Hematopoietic multipotent progenitor cell treated with erythropoietin and hydrocortisone succinate and interleukin-3 and kit ligand, for 8 days (in vitro differentiated cells): ENCODE measurements around the gene ALDH1A3.

Source experiments
- DNase-seq: peaks from one replicate; pipeline ENCODE4 v3.0.0-alpha.2; 2015

Gene ALDH1A3

DNA sequence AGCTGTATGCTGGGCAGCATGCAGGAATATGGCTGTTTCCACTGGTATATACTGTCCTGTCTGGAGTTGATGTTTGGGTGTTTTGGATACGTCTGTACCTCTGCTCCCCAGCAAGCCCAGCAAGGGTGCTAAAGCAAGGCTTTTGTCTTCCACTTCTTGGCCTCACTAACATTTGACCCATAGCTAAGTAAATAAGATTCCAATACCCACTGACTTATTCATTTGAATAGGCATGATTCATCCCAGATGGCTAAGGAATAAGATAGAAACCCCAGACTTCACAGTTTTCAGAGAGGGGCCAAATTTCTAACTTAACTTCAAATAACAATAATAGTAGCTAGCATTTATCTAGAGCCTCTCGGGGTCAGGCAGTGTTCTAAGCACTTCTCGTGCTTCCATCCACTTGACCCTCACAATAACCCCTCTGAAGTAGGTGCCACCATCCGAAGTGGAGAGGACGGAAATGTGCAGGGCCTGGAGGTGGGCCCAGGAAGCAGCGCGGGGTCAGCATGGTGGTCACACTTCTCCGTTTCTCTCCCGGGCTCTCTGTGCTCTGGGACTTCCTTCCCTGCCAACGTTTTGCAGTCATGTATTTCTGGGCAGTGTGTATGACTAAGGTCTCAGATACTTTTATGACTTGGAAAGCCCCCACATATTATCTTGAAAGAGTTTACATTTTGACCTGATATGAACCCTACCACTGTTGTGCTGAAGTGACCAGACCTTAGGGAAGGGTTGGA is 78.9 kb downstream of the ALDH1A3 start:
- no peak for DNase-seq

DNA sequence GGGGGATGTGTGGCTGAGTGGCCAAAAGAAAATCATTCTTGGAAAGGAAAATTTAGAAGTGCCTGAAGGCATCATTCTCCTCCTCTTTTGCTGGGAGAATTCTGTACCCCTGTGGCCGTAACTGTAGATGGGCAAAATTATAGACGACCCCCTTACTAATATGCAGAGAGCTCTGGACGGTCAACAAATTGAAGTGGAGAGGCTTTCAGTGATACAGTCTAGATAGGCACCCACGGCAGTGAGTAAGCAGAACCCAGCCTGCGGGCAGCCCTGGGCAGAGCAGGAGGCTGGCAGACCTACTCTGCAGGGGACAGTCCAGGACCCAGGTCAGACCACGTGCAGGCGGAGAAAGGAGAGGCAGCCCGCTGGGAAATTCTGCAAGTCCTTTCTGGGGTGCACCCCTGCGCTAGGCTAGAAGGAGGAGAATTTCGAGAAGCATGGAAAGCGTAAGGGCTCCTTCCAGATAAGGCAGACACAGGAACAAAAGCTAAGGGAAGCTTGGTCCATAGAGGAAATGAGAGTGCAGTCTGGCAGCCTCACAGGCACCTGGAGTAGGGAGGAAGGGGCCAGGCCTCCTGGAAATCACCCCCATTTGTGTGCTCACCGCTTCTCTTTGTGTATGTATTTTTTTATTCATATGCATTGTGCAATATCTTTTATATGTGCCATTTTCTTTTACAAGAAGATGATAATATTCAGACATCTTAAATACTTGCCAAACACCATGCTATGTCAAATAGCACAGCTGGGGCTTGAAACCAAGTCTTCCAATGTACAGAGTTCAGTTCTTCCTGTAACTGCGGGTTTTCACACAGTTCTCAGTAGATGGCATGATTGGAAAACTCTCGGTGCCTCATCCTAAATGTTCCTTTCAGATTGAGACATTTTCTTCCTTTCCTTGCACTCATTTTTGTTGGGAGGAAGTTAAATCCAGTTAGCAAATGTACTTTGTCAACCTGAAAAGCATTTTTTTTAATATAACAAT is 79.7 kb downstream of the ALDH1A3 start:
- DNase-seq: no peak
